Suppressor macrophage treated with lipopolysaccharide for 4 hours (primary cell): Measurements from ENCODE around the gene KRTAP12-4.
"Not testable (repeated sequence)": the region's sequence is repeated elsewhere in the genome, so short reads cannot be mapped to it uniquely, and the experiment has no call there.

Source experiments
- DNase-seq: peaks from one replicate; pipeline ENCODE4 v3.0.0-alpha.2; 2020

KRTAP12-4 gene

GRCh38 chr21:44686843-44687561 lies 32.5 kb upstream of the KRTAP12-4 start:
- DNase-seq: no peak

GRCh38 chr21:44686000-44686781 lies 31.7 kb upstream of the KRTAP12-4 start:
- DNase-seq: no peak

- DNase-seq: not testable (repeated sequence)
These were observed 30.6 kb upstream of the KRTAP12-4 start for GRCh38 chr21:44685050-44685449.

GRCh38 chr21:44684483-44684882 lies 30.0 kb upstream of the KRTAP12-4 start:
- no peak for DNase-seq

GRCh38 chr21:44684077-44684476 lies 29.6 kb upstream of the KRTAP12-4 start:
- DNase-seq: no peak

GRCh38 chr21:44682580-44683151 lies 28.2 kb upstream of the KRTAP12-4 start:
- DNase-seq: no peak

GRCh38 chr21:44681861-44682579 lies 27.6 kb upstream of the KRTAP12-4 start, which contains the start of gene KRTAP12-1:
KRTAP12-1 (minus strand) TSS chr21:44682163; CDS start chr21:44682123, 40 bp downstream.
- no peak for DNase-seq

- no peak for DNase-seq
These were observed 26.7 kb upstream of the KRTAP12-4 start for GRCh38 chr21:44681152-44681551.

GRCh38 chr21:44677881-44678280 lies 23.4 kb upstream of the KRTAP12-4 start:
- no peak for DNase-seq

GRCh38 chr21:44671911-44672310 lies 17.5 kb upstream of the KRTAP12-4 start:
- no peak for DNase-seq

GRCh38 chr21:44670642-44671432 lies 16.4 kb upstream of the KRTAP12-4 start:
- DNase-seq: no peak

GRCh38 chr21:44667612-44668011 lies 13.2 kb upstream of the KRTAP12-4 start:
- DNase-seq: no peak

GRCh38 chr21:44666401-44667320 lies 12.2 kb upstream of the KRTAP12-4 start, which contains the start of gene KRTAP12-2:
KRTAP12-2 (minus strand) TSS chr21:44666927; CDS start chr21:44666886, 41 bp downstream.
- DNase-seq: no peak

GRCh38 chr21:44664691-44665090 lies 10.2 kb upstream of the KRTAP12-4 start:
- DNase-seq: no peak

GRCh38 chr21:44661567-44661966 lies 7.1 kb upstream of the KRTAP12-4 start:
- DNase-seq: not testable (repeated sequence)

GRCh38 chr21:44658913-44659595 lies 4.6 kb upstream of the KRTAP12-4 start:
- no peak for DNase-seq

GRCh38 chr21:44658541-44658910 lies 4.1 kb upstream of the KRTAP12-4 start:
- DNase-seq: no peak

- no peak for DNase-seq
These were observed 3.4 kb upstream of the KRTAP12-4 start, which contains the start of gene KRTAP12-3 for GRCh38 chr21:44657635-44658540. KRTAP12-3 (plus strand) TSS chr21:44657932; CDS start chr21:44657980, 48 bp downstream.

GRCh38 chr21:44656868-44657267 lies 2.4 kb upstream of the KRTAP12-4 start:
- DNase-seq: no peak
